Erythroblast (primary cell): Measurements from ENCODE around the gene SRRM3.

ENCODE experiments used
- GATA1 ChIP-seq: IDR thresholded peaks from 2 replicates; pipeline ENCODE4 v1.6.1; 2011; ENCODE audit warnings: low read depth, mild to moderate bottlenecking, control low read depth, low read length, moderate library complexity
- POLR2A ChIP-seq: IDR thresholded peaks from 2 replicates; pipeline ENCODE4 v1.6.1; 2011; ENCODE audit warnings: mild to moderate bottlenecking, low read length

GRCh38 chr7:76269895-76270294, 68.2 kb downstream of the SRRM3 start:
- TF ChIP-seq POLR2A: no peak
- TF ChIP-seq GATA1: no peak
